Kidney (tissue), 14 donors: Measurements from ENCODE around the gene CRTC2. TPM values are rescaled to one million over a fixed set of nuclear protein-coding genes. Genes with fewer than 3 reads are reported as not detected.
"Not testable (repeated sequence)": the region's sequence is repeated elsewhere in the genome, so short reads cannot be mapped to it uniquely, and the experiment has no call there.

Experiments
- DNase-seq, 5 donors: peaks; one replicate each; pipeline ENCODE4 v3.0.0-alpha.2; 2013 to 2020
- FAIRE-seq: peaks from 2 replicates; lab custom pipeline; 2012; peaks lifted over from hg19 to GRCh38; lab: Jason Lieb, UNC
- H3K27ac ChIP-seq, 2 donors: one replicate each; pipeline ENCODE4 v1.7.0; 2013; ENCODE audit warnings: low read depth in 2 of 2, low read length in 2 of 2, inconsistent platforms in 1 of 2
- H3K27me3 ChIP-seq: one replicate; pipeline ENCODE4 v1.7.1; 2013; ENCODE audit warnings: low read length, inconsistent platforms; ENCODE audit not compliant: control insufficient read depth, insufficient read depth
- H3K36me3 ChIP-seq, 3 donors: one replicate each; pipeline versions ENCODE4 v1.7.0 to v1.7.1; 2013; ENCODE audit warnings: low read length in 3 of 3, control low read depth in 1 of 3, inconsistent platforms in 1 of 3; ENCODE audit not compliant: insufficient read depth in 3 of 3, control insufficient read depth in 2 of 3
- H3K4me1 ChIP-seq, 3 donors: one replicate each; pipeline versions ENCODE4 v1.7.0 to v1.7.1; 2013; ENCODE audit warnings: low read length in 3 of 3, inconsistent platforms in 1 of 3, low read depth in 1 of 3; ENCODE audit not compliant: control insufficient read depth in 2 of 3, insufficient read depth in 2 of 3
- H3K4me3 ChIP-seq, 3 donors: one replicate each; pipeline versions ENCODE4 v1.7.0 to v1.8.1; 2013; ENCODE audit warnings: low read length in 3 of 3, control low read depth in 1 of 3, inconsistent platforms in 1 of 3
- H3K9ac ChIP-seq, 3 donors: one replicate each; pipeline versions ENCODE4 v1.7.0 to v1.7.1; 2013; ENCODE audit warnings: low read length in 3 of 3, control low read depth in 1 of 3, inconsistent platforms in 1 of 3
- H3K9me3 ChIP-seq, 3 donors: one replicate each; pipeline versions ENCODE4 v1.7.0 to v1.7.1; 2013; ENCODE audit warnings: low read length in 3 of 3, control low read depth in 1 of 3, inconsistent platforms in 1 of 3; ENCODE audit not compliant: control insufficient read depth in 2 of 3, insufficient read depth in 1 of 3
- CTCF ChIP-seq: IDR thresholded peaks from 3 replicates; pipeline ENCODE4 v1.5.1; 2012; ENCODE audit warnings: mild to moderate bottlenecking, moderate library complexity, borderline replicate concordance; ENCODE audit not compliant: insufficient read depth; ENCODE audit errors: extremely low read depth
- intact Hi-C: fragments of 100-400 bp; cut with DNase I; formaldehyde crosslinking; loops from one replicate; pipeline ENCODE4 v1.11.1; 2022
- polyA plus RNA-seq: library from polyadenylated mRNA; stranded (reverse); fragments of 350-450 nt; fragmentation: Illumina TruSeq; extraction: RNeasy Lipid Tissue Mini Kit (QIAGEN cat#74804); gene quantifications from one replicate; pipeline ENCODE4 v1.2.3, GENCODE V29; 2014; ENCODE audit warnings: low read depth, low replicate concordance; ENCODE audit not compliant: insufficient read depth
- total RNA-seq: library from RNA; stranded (reverse); fragmentation: NEBNext Ultra II Directional; extraction: Animal tissue kit (Norgen Biotek cat#: 25700); gene quantifications from one replicate; pipeline ENCODE4 v1.2.1, GENCODE V29; 2021
- donor health status: control.
- donor health status: control.
- donor health status: control.
- donor health status: control.
- donor health status: control.
- donor health status: DM: yes; HTN: yes; CAD: no.
- donor health status: Normal renal cell carcinoma (clear cell type).

CRTC2 gene
- total and polyA plus RNA-seq, 2 donors from 2014 or later: 28.6 to 44.8 TPM

GRCh38 chr1:153907134-153907533 is 51.3 kb downstream of the CRTC2 start:
- Histone ChIP-seq H3K4me1 (no peaks in the 10 kb centered on the region), H3K4me3 (no peak overlapping the region), H3K9me3 (no peaks in the 10 kb centered on the region), H3K27me3 (no peaks in the 10 kb centered on the region), H3K9ac (no peak overlapping the region), H3K36me3 (peaks cover 0 to 6% (median 0%) of the 10 kb centered on the region in 3 donors), H3K27ac (no peak overlapping the region)
- TF ChIP-seq CTCF: no peak
- FAIRE-seq (no peak), DNase-seq (no peak)
- intact Hi-C loops: no loop called here

GRCh38 chr1:153906396-153906795 is 52.0 kb downstream of the CRTC2 start:
- Histone ChIP-seq H3K4me1 (no peaks in the 10 kb centered on the region), H3K36me3 (peaks cover 0 to 6% (median 0%) of the 10 kb centered on the region in 3 donors), H3K9me3 (no peaks in the 10 kb centered on the region), H3K27ac (no peak overlapping the region), H3K9ac (no peak overlapping the region), H3K4me3 (no peak overlapping the region), H3K27me3 (no peaks in the 10 kb centered on the region)
- DNase-seq: no peak
- no peak for TF ChIP-seq CTCF
- no peak for FAIRE-seq
- intact Hi-C loops: no loop called here

- H3K27me3 ChIP-seq, FAIRE-seq, H3K4me3 ChIP-seq, intact Hi-C loops, H3K36me3 ChIP-seq, DNase-seq, H3K9me3 ChIP-seq, H3K27ac ChIP-seq, H3K9ac ChIP-seq, H3K4me1 ChIP-seq: not testable (repeated sequence)
These were observed 52.5 kb downstream of the CRTC2 start for GRCh38 chr1:153905908-153906307.

DNA sequence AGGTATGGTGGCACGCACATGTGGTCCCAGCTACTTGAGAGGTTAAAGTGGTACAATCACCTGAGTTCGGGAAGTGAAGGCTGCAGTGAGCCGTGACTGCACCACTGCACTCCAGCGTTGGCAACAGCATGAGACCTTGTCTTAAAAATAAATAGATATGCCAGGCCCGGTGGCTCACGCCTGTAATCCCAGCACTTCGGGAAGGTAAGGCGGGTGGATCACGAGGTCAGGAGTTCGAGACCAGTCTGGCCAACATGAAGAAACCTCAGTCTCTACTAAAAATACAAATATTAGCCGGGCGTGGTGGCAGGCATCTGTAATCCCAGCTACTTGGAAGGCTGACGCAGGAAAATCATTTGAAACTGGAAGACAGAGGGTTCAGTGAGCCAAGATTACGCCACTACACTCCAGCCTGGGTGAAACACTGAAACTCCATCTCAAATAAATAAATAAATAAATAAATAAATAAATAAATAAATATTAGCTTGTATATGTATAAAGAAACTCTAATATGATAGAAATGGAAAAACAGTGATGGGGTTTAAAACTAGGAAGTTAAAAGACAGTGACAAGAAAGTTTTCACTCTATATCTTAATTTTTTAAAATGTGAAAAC is 54.5 kb downstream of the CRTC2 start:
- H3K4me3 ChIP-seq: no peak overlapping the region
- no peaks in the 10 kb centered on the region for H3K27me3 ChIP-seq
- no peak for DNase-seq
- no peak overlapping the region for H3K27ac ChIP-seq
- intact Hi-C loops: no loop called here
- FAIRE-seq: no peak
- H3K9me3 ChIP-seq: no peaks in the 10 kb centered on the region
- H3K9ac ChIP-seq: no peak overlapping the region
- no peaks in the 10 kb centered on the region for H3K4me1 ChIP-seq
- peaks cover 0 to 7% (median 2%) of the 10 kb centered on the region in 3 donors for H3K36me3 ChIP-seq
- TF ChIP-seq CTCF: no peak
